DMS79 treated with DMSO at 0.1 percent for 48 hours (cell line): Measurements from ENCODE around the gene INAFM2.

Experiments used
- DNase-seq: peaks from one replicate; lab custom pipeline; 2025; lab: John Stamatoyannopoulos, UW

The INAFM2 gene

GRCh38 chr15:40323239-40323952, at the start of gene INAFM2:
Gene INAFM2, plus strand, starts transcription at chr15:40323692. Its CDS starts 364 bp downstream, at chr15:40324056.
- DNase-seq, result peak; percentile 63

- peak; percentile 23 for DNase-seq
Measured at GRCh38 chr15:40274350-40275274, 48.9 kb upstream of the INAFM2 start.

- no peak for DNase-seq
Measured at GRCh38 chr15:40275523-40275922, 48.0 kb upstream of the INAFM2 start.

GRCh38 chr15:40275954-40276353, 47.5 kb upstream of the INAFM2 start:
- no peak for DNase-seq

- DNase-seq, result no peak
Measured at GRCh38 chr15:40276927-40277326, 46.6 kb upstream of the INAFM2 start.

- no peak for DNase-seq
Measured at GRCh38 chr15:40277471-40277870, 46.0 kb upstream of the INAFM2 start.

- no peak for DNase-seq
Measured at GRCh38 chr15:40278026-40278425, 45.5 kb upstream of the INAFM2 start.

GRCh38 chr15:40279437-40280141, 43.9 kb upstream of the INAFM2 start:
- peak; percentile 68 for DNase-seq

- DNase-seq, result no peak
Measured at GRCh38 chr15:40280260-40281056, 43.0 kb upstream of the INAFM2 start.

GRCh38 chr15:40281057-40281800, 42.3 kb upstream of the INAFM2 start:
- no peak for DNase-seq

GRCh38 chr15:40281801-40282146, 41.7 kb upstream of the INAFM2 start:
- DNase-seq, result no peak

- no peak for DNase-seq
Measured at GRCh38 chr15:40282147-40282868, 41.2 kb upstream of the INAFM2 start.

GRCh38 chr15:40282869-40283614, 40.5 kb upstream of the INAFM2 start, which contains the start of gene ANKRD63:
Gene ANKRD63, minus strand, starts transcription at chr15:40283064. Its CDS starts 478 bp downstream, at chr15:40282586.
- no peak for DNase-seq

GRCh38 chr15:40283615-40284300, 39.7 kb upstream of the INAFM2 start:
- DNase-seq, result no peak

- no peak for DNase-seq
Measured at GRCh38 chr15:40285151-40285550, 38.3 kb upstream of the INAFM2 start.

GRCh38 chr15:40285554-40286011, 37.9 kb upstream of the INAFM2 start:
- DNase-seq, result no peak

GRCh38 chr15:40286061-40286532, 37.4 kb upstream of the INAFM2 start:
- DNase-seq, result no peak

GRCh38 chr15:40286794-40287193, 36.7 kb upstream of the INAFM2 start:
- DNase-seq, result no peak

GRCh38 chr15:40287505-40287904, 36.0 kb upstream of the INAFM2 start:
- DNase-seq, result no peak
